HepG2 (cell line): ENCODE data around the gene PPP6R2. TPM values are rescaled to one million over a fixed set of nuclear protein-coding genes. Genes with fewer than 3 reads are reported as not detected.
A peak's percentile ranks its signal among the peaks of the same experiment; 100 is the strongest.

Experiments used
- ATF1 ChIP-seq: IDR thresholded peaks from 2 replicates; pipeline ENCODE4 v1.6.1; 2016; ENCODE audit warnings: mild to moderate bottlenecking, control low read depth
- ATRX ChIP-seq: sonication (generic); formaldehyde crosslinking; IDR thresholded peaks from 2 replicates; pipeline ENCODE4 v1.4.0; 2020; ENCODE audit warnings: missing genetic modification reagents, borderline replicate concordance
- CENPBD1 ChIP-seq: sonication (generic); formaldehyde crosslinking; IDR thresholded peaks from 2 replicates; pipeline ENCODE4 v1.8.0; 2022; ENCODE audit warnings: missing genetic modification reagents, low read depth, mild to moderate bottlenecking, borderline replicate concordance
- CENPT ChIP-seq: sonication (generic); formaldehyde crosslinking; IDR thresholded peaks from 2 replicates; pipeline ENCODE4 v1.8.0; 2022; ENCODE audit warnings: low read depth, mild to moderate bottlenecking, moderate library complexity, missing genetic modification reagents
- CREB3 ChIP-seq: sonication (generic); formaldehyde crosslinking; IDR thresholded peaks from 2 replicates; pipeline ENCODE4 v1.5.0; 2020; ENCODE audit warnings: missing genetic modification reagents
- ETV6 ChIP-seq: sonication (generic); formaldehyde crosslinking; conservative IDR thresholded peaks from 2 replicates; pipeline ENCODE4 v1.4.0; 2020; ENCODE audit warnings: missing genetic modification reagents
- HNRNPK ChIP-seq: fragments of 200-400 bp; formaldehyde crosslinking; IDR thresholded peaks from 2 replicates; pipeline ENCODE4 v1.6.1; 2018; ENCODE audit warnings: low read length, low read depth, moderate library complexity, mild to moderate bottlenecking; ENCODE audit not compliant: poor library complexity, severe bottlenecking
- MXD1 ChIP-seq: sonication (generic); formaldehyde crosslinking; IDR thresholded peaks from 2 replicates; pipeline ENCODE4 v1.4.0; 2020; ENCODE audit warnings: mild to moderate bottlenecking, missing genetic modification reagents
- NFKB2 ChIP-seq: sonication (generic); formaldehyde crosslinking; IDR thresholded peaks from 2 replicates; pipeline ENCODE4 v1.4.0; 2020; ENCODE audit warnings: missing genetic modification reagents, borderline replicate concordance
- PTBP1 ChIP-seq: fragments of 200-400 bp; formaldehyde crosslinking; IDR thresholded peaks from 2 replicates; pipeline ENCODE4 v1.6.1; 2018; ENCODE audit warnings: low read length, low read depth; ENCODE audit not compliant: poor library complexity, severe bottlenecking
- SIN3A ChIP-seq: IDR thresholded peaks from 2 replicates; pipeline ENCODE4 v1.6.1; 2011; ENCODE audit warnings: low read depth, mild to moderate bottlenecking, control low read depth, low read length, borderline replicate concordance
- SMAD1 ChIP-seq: sonication (generic); formaldehyde crosslinking; IDR thresholded peaks from 2 replicates; pipeline ENCODE4 v1.4.0; 2020; ENCODE audit warnings: missing genetic modification reagents, low read depth, mild to moderate bottlenecking, borderline replicate concordance
- SMAD3 ChIP-seq: sonication (generic); formaldehyde crosslinking; IDR thresholded peaks from 2 replicates; pipeline ENCODE4 v1.4.0; 2020; ENCODE audit warnings: missing genetic modification reagents
- XBP1 ChIP-seq: sonication (generic); formaldehyde crosslinking; IDR thresholded peaks from 2 replicates; pipeline ENCODE4 v1.5.0; 2020; ENCODE audit warnings: missing genetic modification reagents
- ZNF12 ChIP-seq: sonication (generic); formaldehyde crosslinking; IDR thresholded peaks from 2 replicates; pipeline ENCODE4 v1.5.0; 2020; ENCODE audit warnings: missing genetic modification reagents
- ZNF263 ChIP-seq: sonication (generic); formaldehyde crosslinking; IDR thresholded peaks from 2 replicates; pipeline ENCODE4 v1.4.0; 2020; ENCODE audit warnings: missing genetic modification reagents
- ZNF646 ChIP-seq: sonication (generic); formaldehyde crosslinking; IDR thresholded peaks from 2 replicates; pipeline ENCODE4 v1.9.0; 2021; ENCODE audit warnings: mild to moderate bottlenecking, missing genetic modification reagents
- ZNF775 ChIP-seq: sonication (generic); formaldehyde crosslinking; IDR thresholded peaks from 2 replicates; pipeline ENCODE4 v1.4.0; 2020; ENCODE audit warnings: missing genetic modification reagents, mild to moderate bottlenecking, moderate library complexity, borderline replicate concordance
- ZSCAN25 ChIP-seq: sonication (generic); formaldehyde crosslinking; IDR thresholded peaks from 2 replicates; pipeline ENCODE4 v1.8.0; 2022; ENCODE audit warnings: mild to moderate bottlenecking, missing genetic modification reagents
- polyA plus RNA-seq, 8 experiments: library from polyadenylated mRNA; depleted of rRNA in 3 of 8; stranded (reverse) in 7 of 8; unstranded in 1 of 8; fragments of >200 nt; fragmentation: Illumina TruSeq in 4 of 8; extraction: Trizol in 4 of 8; gene quantifications; 2 replicates each; pipeline versions ENCODE4 v1.2.1 to v1.2.3, GENCODE V29; 2011 to 2016; ENCODE audit warnings: low read depth in 4 of 8, missing spikeins in 1 of 8, mixed read lengths in 1 of 8; ENCODE audit not compliant: insufficient read depth in 1 of 8
- total RNA-seq, 5 experiments: library from RNA; depleted of rRNA; stranded (reverse); fragments of >200 nt; fragmentation: Illumina TruSeq; extraction: Trizol; gene quantifications; 2 replicates each; pipeline ENCODE4 v1.2.3, GENCODE V29; 2016; ENCODE audit warnings: low read depth in 1 of 5
- TF ChIP-seq, protein P1 (sequence below): sonication (generic); formaldehyde crosslinking; IDR thresholded peaks from 2 replicates; pipeline ENCODE4 v1.4.0; 2020; ENCODE audit warnings: missing genetic modification reagents, borderline replicate concordance

PPP6R2 gene
- total and polyA plus RNA-seq, 2 of the 13 experiments (the other 11 are each of a cell fraction or from before 2014, with no cell fraction given), result 55.0 to 102 TPM

GRCh38 chr22:50481440-50482106 is 138.4 kb downstream of the PPP6R2 start, which contains the start of gene ADM2 (continued):
- no peak for TF ChIP-seq PTBP1
- TF ChIP-seq XBP1 (CRISPR knock-in tag), result no peak
- peak; percentile 32; the same call in 1 of the 2 replicates for TF ChIP-seq SIN3A
- TF ChIP-seq, protein P1, sequence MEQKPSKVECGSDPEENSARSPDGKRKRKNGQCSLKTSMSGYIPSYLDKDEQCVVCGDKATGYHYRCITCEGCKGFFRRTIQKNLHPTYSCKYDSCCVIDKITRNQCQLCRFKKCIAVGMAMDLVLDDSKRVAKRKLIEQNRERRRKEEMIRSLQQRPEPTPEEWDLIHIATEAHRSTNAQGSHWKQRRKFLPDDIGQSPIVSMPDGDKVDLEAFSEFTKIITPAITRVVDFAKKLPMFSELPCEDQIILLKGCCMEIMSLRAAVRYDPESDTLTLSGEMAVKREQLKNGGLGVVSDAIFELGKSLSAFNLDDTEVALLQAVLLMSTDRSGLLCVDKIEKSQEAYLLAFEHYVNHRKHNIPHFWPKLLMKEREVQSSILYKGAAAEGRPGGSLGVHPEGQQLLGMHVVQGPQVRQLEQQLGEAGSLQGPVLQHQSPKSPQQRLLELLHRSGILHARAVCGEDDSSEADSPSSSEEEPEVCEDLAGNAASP, result no peak
- TF ChIP-seq ATF1 (CRISPR knock-in tag), result no peak
- peak; percentile 15 for TF ChIP-seq HNRNPK
- TF ChIP-seq ZNF775, result no peak
- peak; percentile 51; the same call in 1 of the 2 replicates for TF ChIP-seq ZSCAN25
- TF ChIP-seq NFKB2 (CRISPR knock-in tag), result 0 out of 2 replicates have a peak, but pooled peaks have one; percentile 21
- TF ChIP-seq CENPBD1, result no peak
- TF ChIP-seq ETV6 (CRISPR knock-in tag), result no peak
- no peak for TF ChIP-seq ATRX (CRISPR knock-in tag)
- no peak for TF ChIP-seq SMAD3
- no peak for TF ChIP-seq CENPT (CRISPR knock-in tag)
- TF ChIP-seq CREB3 (CRISPR knock-in tag), result no peak
- no peak for TF ChIP-seq ZNF263 (CRISPR knock-in tag)
- TF ChIP-seq ZNF12 (CRISPR knock-in tag), result no peak
- peak; percentile 31; the same call in 1 of the 2 replicates for TF ChIP-seq SMAD1 (CRISPR knock-in tag)
- TF ChIP-seq ZNF646, result no peak
- TF ChIP-seq MXD1 (CRISPR knock-in tag), result no peak; the same call in none of the 2 replicates
